Breast epithelium (tissue), 4 donors: ENCODE data around the gene KCNK7. TPM values are rescaled to one million over a fixed set of nuclear protein-coding genes. Genes with fewer than 3 reads are reported as not detected.

ENCODE experiments used
- DNase-seq, 2 donors: peaks; one replicate each; pipeline ENCODE4 v3.0.0-alpha.2; 2019; ENCODE audit warnings: low spot score in 2 of 2
- H3K27ac ChIP-seq, 2 donors: fragments of 200-600 bp; sonication (generic) in 1 of 2; one replicate each; pipeline ENCODE4 v1.5.1; 2016 to 2019; ENCODE audit warnings: mild to moderate bottlenecking in 1 of 2
- H3K27me3 ChIP-seq, 2 donors: fragments of 200-600 bp; sonication (generic) in 1 of 2; one replicate each; pipeline versions ENCODE4 v1.5.1 to v1.6.0; 2017 to 2019; ENCODE audit warnings: control low read depth in 1 of 2, mild to moderate bottlenecking in 1 of 2
- H3K36me3 ChIP-seq: fragments of 200-600 bp; one replicate; pipeline ENCODE4 v1.5.1; 2019
- H3K4me1 ChIP-seq, 2 donors: fragments of 200-600 bp; sonication (generic); one replicate each; pipeline ENCODE4 v1.5.1; 2016 to 2019; ENCODE audit warnings: control low read depth in 1 of 2
- H3K4me3 ChIP-seq, 3 donors: fragments of 200-600 bp; sonication (generic); 1 replicate in 2 of 3; 2 replicates in 1 of 3; pipeline ENCODE4 v1.5.1; 2016 to 2019; ENCODE audit warnings: mild to moderate bottlenecking in 3 of 3, moderate library complexity in 2 of 3
- H3K9me3 ChIP-seq, 2 donors: fragments of 200-600 bp; sonication (generic) in 1 of 2; one replicate each; pipeline ENCODE4 v1.5.1; 2016 to 2019; ENCODE audit warnings: control low read depth in 1 of 2
- CTCF ChIP-seq, 3 donors: fragments of 450-650 bp; IDR thresholded peaks; one replicate each; pipeline ENCODE4 v1.5.1; 2016 to 2017; ENCODE audit warnings: antibody characterized with exemption in 3 of 3, mild to moderate bottlenecking in 3 of 3, moderate library complexity in 3 of 3
- POLR2A ChIP-seq: fragments of 450-650 bp; IDR thresholded peaks from one replicate; pipeline ENCODE4 v1.6.1; 2016; ENCODE audit warnings: antibody characterized with exemption, mild to moderate bottlenecking, moderate library complexity
- POLR2AphosphoS5 ChIP-seq, 3 donors: sonication (generic); formaldehyde crosslinking; IDR thresholded peaks; one replicate each; pipeline ENCODE4 v1.6.1; 2017; ENCODE audit warnings: antibody characterized with exemption in 3 of 3
- intact Hi-C: fragments of 100-400 bp; cut with DNase I; formaldehyde crosslinking; loops from one replicate; pipeline ENCODE4 v1.15.1; 2023; ENCODE audit warnings: low total_unique reads
- total RNA-seq, 3 donors: library from RNA; depleted of rRNA; stranded (reverse); fragments of >200 nt; gene quantifications; one replicate each; pipeline ENCODE4 v1.1.0, GENCODE V29; 2016

KCNK7 gene
- total RNA-seq, 3 donors from 2014 or later = 0.33 to 2.2 (median 0.80) TPM

GRCh38 chr11:65546217-65546958 is 49.2 kb downstream of the KCNK7 start:
- Histone ChIP-seq H3K27me3 (no peaks in the 10 kb centered on the region), H3K27ac (peak overlapping the region; percentile 70 to 84), H3K4me1 (peaks cover 3 to 7% of the 10 kb centered on the region in 2 donors), H3K4me3 (peak overlapping the region; percentile 22 to 61 (median 48)), H3K9me3 (no peaks in the 10 kb centered on the region), H3K36me3 (no peaks in the 10 kb centered on the region)
- intact Hi-C loops = no loop called here
- peak; percentile 88 to 94 for DNase-seq
- TF ChIP-seq POLR2AphosphoS5 (IDR thresholded peaks at IDR 0.05) (peak in 1 of 3 donors; percentile 16), POLR2A (no peak)

- Histone ChIP-seq H3K27me3 (no peaks in the 10 kb centered on the region), H3K36me3 (no peaks in the 10 kb centered on the region), H3K9me3 (no peaks in the 10 kb centered on the region), H3K27ac (peak overlapping the region; percentile 70 to 84), H3K4me1 (peaks cover 6 to 12% of the 10 kb centered on the region in 2 donors), H3K4me3 (peak overlapping the region in 2 of 3 donors; percentile 48 to 61)
- TF ChIP-seq CTCF (IDR thresholded peaks at IDR 0.05) = no peak
- no peak for TF ChIP-seq POLR2AphosphoS5 (IDR thresholded peaks at IDR 0.05)
- intact Hi-C loops = no loop called here
- no peak for DNase-seq
Observed at GRCh38 chr11:65545853-65546216, 49.8 kb downstream of the KCNK7 start.

Other genes with a start within 250 kb of the KCNK7 start
- 1 to 10 TPM in 1 of 3 donors, under 1 TPM in 1, not detected in 1; 0.29 to 1.3 TPM for gene TIGD3, start 241.0 kb downstream of the KCNK7 start, total RNA-seq
- gene SLC25A45, start 213.2 kb downstream of the KCNK7 start, total RNA-seq = 1 to 10 TPM; 5.4 to 9.1 (median 6.6) TPM
- 10 to 100 TPM; 22.9 to 57.0 (median 49.0) TPM for gene FRMD8, start 209.2 kb downstream of the KCNK7 start, total RNA-seq
- gene NEAT1, start 173.0 kb downstream of the KCNK7 start, total RNA-seq = 100 to 1,000 TPM; 323 to 391 (median 351) TPM
- gene MALAT1, start 96.8 kb downstream of the KCNK7 start, total RNA-seq = over 10,000 TPM; 14,217 to 22,312 (median 18,959) TPM
- 10 to 100 TPM; 74.1 to 83.4 (median 83.2) TPM for gene SCYL1, start 70.7 kb downstream of the KCNK7 start, total RNA-seq
- gene LTBP3, start 37.4 kb downstream of the KCNK7 start, total RNA-seq = 10 to 100 TPM; 63.0 to 98.9 (median 95.7) TPM
- gene ZNRD2, start 25.3 kb downstream of the KCNK7 start, total RNA-seq = 10 to 100 TPM; 48.9 to 60.0 (median 59.4) TPM
- gene FAM89B, start 23.3 kb downstream of the KCNK7 start, total RNA-seq = 10 to 100 TPM; 37.4 to 51.4 (median 40.8) TPM
- gene EHBP1L1, start 19.7 kb downstream of the KCNK7 start, total RNA-seq = 10 to 100 TPM; 28.0 to 68.8 (median 33.4) TPM
- gene MAP3K11, start 18.4 kb upstream of the KCNK7 start, total RNA-seq = 10 to 100 TPM; 30.4 to 39.0 (median 36.7) TPM
- gene PCNX3, start 20.0 kb upstream of the KCNK7 start, total RNA-seq = 10 to 100 TPM; 13.4 to 21.0 (median 20.1) TPM
- gene SIPA1, start 42.3 kb upstream of the KCNK7 start, total RNA-seq = 10 to 100 TPM; 18.2 to 27.9 (median 25.5) TPM
- 10 to 100 TPM; 45.0 to 57.7 (median 46.2) TPM for gene RELA, start 67.1 kb upstream of the KCNK7 start, total RNA-seq
- 10 to 100 TPM; 50.1 to 66.7 (median 61.3) TPM for gene KAT5, start 116.5 kb upstream of the KCNK7 start, total RNA-seq
- 100 to 1,000 TPM in 1 of 3 donors, 10 to 100 TPM in 2; 89.1 to 110 (median 99.8) TPM for gene RNASEH2C, start 125.0 kb upstream of the KCNK7 start, total RNA-seq
- gene AP5B1, start 185.2 kb upstream of the KCNK7 start, total RNA-seq = 10 to 100 TPM; 15.5 to 19.3 (median 17.6) TPM
- gene OVOL1, start 191.3 kb upstream of the KCNK7 start, total RNA-seq = 1 to 10 TPM in 2 of 3 donors, not detected in 1; 3.6 to 5.1 TPM
- 1 to 10 TPM in 1 of 3 donors, under 1 TPM in 2; 0.15 to 2.3 (median 0.48) TPM for gene SNX32, start 238.2 kb upstream of the KCNK7 start, total RNA-seq